MM.1S (cell line): ENCODE results near the gene KCNQ2.

Experiments
- DNase-seq: peaks from one replicate; pipeline ENCODE4 v3.0.0-alpha.2; 2015
- H2AFZ ChIP-seq: fragments of 300-600 bp; sonication (generic); 2 replicates; pipeline ENCODE4 v1.6.0; 2016; ENCODE audit warnings: antibody characterized with exemption, low read length
- H3F3A ChIP-seq: fragments of 300-600 bp; sonication (generic); 2 replicates; pipeline ENCODE4 v1.6.1; 2016; ENCODE audit warnings: mild to moderate bottlenecking, antibody characterized with exemption, low read length, moderate library complexity, mixed read lengths; ENCODE audit not compliant: insufficient read depth
- H3K27ac ChIP-seq: fragments of 300-600 bp; sonication (generic); 2 replicates; pipeline ENCODE4 v1.5.1; 2016; ENCODE audit warnings: mild to moderate bottlenecking, low read length
- H3K27me3 ChIP-seq: fragments of 300-600 bp; sonication (generic); replicated peaks from 2 replicates; pipeline ENCODE4 v1.6.0; 2016; ENCODE audit warnings: low read length; ENCODE audit not compliant: insufficient read depth
- H3K36me3 ChIP-seq: fragments of 300-600 bp; sonication (generic); replicated peaks from 2 replicates; pipeline ENCODE4 v1.6.1; 2016; ENCODE audit warnings: mild to moderate bottlenecking, low read length, mixed read lengths; ENCODE audit not compliant: insufficient read depth
- H3K4me1 ChIP-seq: fragments of 300-600 bp; sonication (generic); 2 replicates; pipeline ENCODE4 v1.6.1; 2016; ENCODE audit warnings: low read length, mixed read lengths
- H3K4me2 ChIP-seq: fragments of 300-600 bp; sonication (generic); 2 replicates; pipeline ENCODE4 v1.6.0; 2016; ENCODE audit warnings: low read depth, low read length
- H3K4me3 ChIP-seq: fragments of 300-600 bp; sonication (generic); 2 replicates; pipeline ENCODE4 v1.5.1; 2016; ENCODE audit warnings: low read length, mixed read lengths
- H3K79me2 ChIP-seq: fragments of 300-600 bp; sonication (generic); 2 replicates; pipeline ENCODE4 v1.6.1; 2016; ENCODE audit warnings: mixed run types, low read length, mixed read lengths
- H3K9ac ChIP-seq: fragments of 300-600 bp; sonication (generic); 2 replicates; pipeline ENCODE4 v1.6.1; 2016; ENCODE audit warnings: low read length, mixed read lengths
- H3K9me2 ChIP-seq: fragments of 300-600 bp; sonication (generic); replicated peaks from 2 replicates; pipeline ENCODE4 v1.6.1; 2016; ENCODE audit warnings: mild to moderate bottlenecking, low read length, mixed read lengths; ENCODE audit not compliant: insufficient read depth
- H3K9me3 ChIP-seq: fragments of 300-600 bp; sonication (generic); replicated peaks from 2 replicates; pipeline ENCODE4 v1.6.1; 2016; ENCODE audit warnings: mild to moderate bottlenecking, low read length, mixed read lengths; ENCODE audit not compliant: insufficient read depth
- H4K20me1 ChIP-seq: fragments of 300-600 bp; sonication (generic); 2 replicates; pipeline ENCODE4 v1.6.1; 2016; ENCODE audit warnings: mild to moderate bottlenecking, low read length, moderate library complexity, mixed read lengths; ENCODE audit not compliant: insufficient read depth
- CTCF ChIP-seq: fragments of 300-600 bp; sonication (generic); IDR thresholded peaks from 2 replicates; pipeline ENCODE4 v1.5.1; 2016; ENCODE audit warnings: antibody characterized with exemption, low read length, mixed read lengths
- EZH2 ChIP-seq: fragments of 300-600 bp; sonication (generic); optimal IDR thresholded peaks from 2 replicates; pipeline ENCODE3; 2017; ENCODE audit warnings: low read depth, mild to moderate bottlenecking, antibody characterized with exemption, low read length, mixed read lengths
- EZH2phosphoT487 ChIP-seq: fragments of 300-600 bp; sonication (generic); IDR thresholded peaks from 2 replicates; pipeline ENCODE4 v1.6.1; 2018; ENCODE audit warnings: antibody characterized with exemption, low read length

The KCNQ2 gene

GRCh38 chr20:63355781-63356295 is 116.6 kb downstream of the KCNQ2 start:
- Histone ChIP-seq H3K27ac (no peak overlapping the region), H4K20me1 (no peaks in the 10 kb centered on the region), H3K36me3 (no peaks in the 10 kb centered on the region), H3K9ac (no peak overlapping the region), H3K4me1 (no peaks in the 10 kb centered on the region), H3K4me3 (no peak overlapping the region), H3K79me2 (no peaks in the 10 kb centered on the region), H2AFZ (no peak overlapping the region), H3F3A (no peaks in the 10 kb centered on the region), H3K9me2 (no peaks in the 10 kb centered on the region), H3K4me2 (no peak overlapping the region), H3K9me3 (no peaks in the 10 kb centered on the region), H3K27me3 (peaks cover 43% of the 10 kb centered on the region)
- TF ChIP-seq CTCF: no peak
- no peak for TF ChIP-seq EZH2phosphoT487
- no peak for TF ChIP-seq EZH2
- DNase-seq: no peak

- TF ChIP-seq CTCF: no peak
- no peak for TF ChIP-seq EZH2
- no peak for TF ChIP-seq EZH2phosphoT487
- Histone ChIP-seq H3K4me3 (no peak overlapping the region), H3K4me2 (no peak overlapping the region), H3K9ac (no peak overlapping the region), H3K27me3 (peaks cover 33% of the 10 kb centered on the region), H3K4me1 (no peaks in the 10 kb centered on the region), H3K9me3 (no peaks in the 10 kb centered on the region), H3F3A (no peaks in the 10 kb centered on the region), H3K36me3 (no peaks in the 10 kb centered on the region), H3K27ac (no peak overlapping the region), H2AFZ (no peak overlapping the region), H4K20me1 (no peaks in the 10 kb centered on the region), H3K79me2 (no peaks in the 10 kb centered on the region), H3K9me2 (no peaks in the 10 kb centered on the region)
- no peak for DNase-seq
Observed at GRCh38 chr20:63354636-63355350, 117.7 kb downstream of the KCNQ2 start.

- no peaks in the 10 kb centered on the region for H3K79me2 ChIP-seq
- no peaks in the 10 kb centered on the region for H3K4me1 ChIP-seq
- no peak overlapping the region for H3K27ac ChIP-seq
- no peak for DNase-seq
- H3K4me3 ChIP-seq: no peak overlapping the region
- H3K9ac ChIP-seq: no peak overlapping the region
- H3K36me3 ChIP-seq: no peaks in the 10 kb centered on the region
- no peaks in the 10 kb centered on the region for H3K9me2 ChIP-seq
- no peak overlapping the region for H3K4me2 ChIP-seq
- H3K27me3 ChIP-seq: peaks cover 32% of the 10 kb centered on the region
- no peaks in the 10 kb centered on the region for H3F3A ChIP-seq
- H3K9me3 ChIP-seq: no peaks in the 10 kb centered on the region
- no peaks in the 10 kb centered on the region for H4K20me1 ChIP-seq
- no peak overlapping the region for H2AFZ ChIP-seq
- no peak for TF ChIP-seq EZH2phosphoT487
- no peak for TF ChIP-seq EZH2
Observed at GRCh38 chr20:63352811-63353221, 119.6 kb downstream of the KCNQ2 start.
